K562 (cell line): ENCODE measurements around the gene GRK1. TPM values are rescaled to one million over a fixed set of nuclear protein-coding genes. Genes with fewer than 3 reads are reported as not detected.

ENCODE experiments used
- ATAC-seq: fragments of 200-7000 bp; cut with Tn5 transposase; 3 replicates; pipeline ENCODE4 v1.9.1; 2020; ENCODE audit warnings: moderate library complexity
- BruUV-seq: library from RNA; stranded (reverse); fragments of 400-500 nt; replicated peaks from 2 replicates; lab custom pipeline; 2021; lab: Mats Ljungman, UMichigan
- CTCF ChIA-PET: fragments of 300-600 bp; formaldehyde crosslinking; extraction: SDS; loops from one replicate; lab custom pipeline; 2021; ENCODE audit warnings: low intra/inter-chr PET ratio; lab: Yijun Ruan, JAX
- POLR2A ChIA-PET: fragments of 300-600, 350-650 bp; sonication (Branson Sonifier 250); formaldehyde crosslinking; extraction: SDS; loops from one replicate; lab custom pipeline; 2021; ENCODE audit warnings: antibody characterized with exemption, inconsistent platforms; lab: Yijun Ruan, JAX
- DNase-seq, 4 experiments: peaks; one replicate each; pipeline versions ENCODE4 v3.0.0 to v3.0.0-alpha.2; 2011 to 2018; ENCODE audit warnings: low spot score in 3 of 4, mixed read lengths in 3 of 4; ENCODE audit errors: extremely low read depth in 1 of 4
- FAIRE-seq: peaks from 2 replicates; lab custom pipeline; 2011; peaks lifted over from hg19 to GRCh38; lab: Jason Lieb, UNC
- H2AFZ ChIP-seq: 2 replicates; pipeline ENCODE4 v1.6.0; 2011; ENCODE audit warnings: low read depth, low read length, control low read depth, inconsistent platforms
- H3K27ac ChIP-seq: fragments of 200-600 bp; 3 replicates; pipeline ENCODE4 v1.8.0; 2011; ENCODE audit warnings: low read depth, mild to moderate bottlenecking, control low read depth, inconsistent platforms, low read length, moderate library complexity, mixed read lengths; ENCODE audit errors: extremely low read depth
- H3K27me3 ChIP-seq, 2 experiments: fragments of 300-600 bp in 1 of 2; 2 replicates in 1 of 2; 3 replicates in 1 of 2; pipeline versions ENCODE4 v1.6.0 to v1.8.0; 2011; ENCODE audit warnings: inconsistent platforms in 2 of 2, low read length in 2 of 2, mild to moderate bottlenecking in 1 of 2, mixed read lengths in 1 of 2, moderate library complexity in 1 of 2; ENCODE audit not compliant: control insufficient read depth in 2 of 2, insufficient read depth in 2 of 2
- H3K36me3 ChIP-seq: fragments of 300-600 bp; 3 replicates; pipeline ENCODE4 v1.8.0; 2011; ENCODE audit warnings: mild to moderate bottlenecking, low read length, inconsistent platforms; ENCODE audit not compliant: control insufficient read depth, insufficient read depth
- H3K4me1 ChIP-seq, 2 experiments: fragments of 200-600 bp in 1 of 2; replicated peaks in 1 of 2; 2 replicates in 1 of 2; 3 replicates in 1 of 2; pipeline versions ENCODE4 v1.5.1 to v1.8.0; 2011; ENCODE audit warnings: inconsistent platforms in 2 of 2, low read length in 2 of 2, mild to moderate bottlenecking in 1 of 2, mixed read lengths in 1 of 2, moderate library complexity in 1 of 2; ENCODE audit not compliant: control insufficient read depth in 2 of 2, insufficient read depth in 2 of 2
- H3K4me2 ChIP-seq: 2 replicates; pipeline ENCODE4 v1.6.1; 2011; ENCODE audit warnings: low read length, control low read depth, inconsistent platforms, mixed read lengths; ENCODE audit not compliant: insufficient read depth
- H3K4me3 ChIP-seq: fragments of 200-600 bp; sonication (generic), shearing (Covaris generic); 2 replicates; pipeline ENCODE4 v1.5.1; 2016; ENCODE audit warnings: control low read depth, inconsistent platforms
- H3K79me2 ChIP-seq: fragments of 200-600 bp; 3 replicates; pipeline ENCODE4 v1.8.0; 2011; ENCODE audit warnings: low read length, inconsistent platforms; ENCODE audit not compliant: control insufficient read depth, insufficient read depth
- H3K9ac ChIP-seq, 2 experiments: 2 replicates each; pipeline versions ENCODE4 v1.6.0 to v1.6.1; 2011; ENCODE audit warnings: low read depth in 2 of 2, low read length in 2 of 2, control low read depth in 1 of 2, inconsistent platforms in 1 of 2, mild to moderate bottlenecking in 1 of 2, mixed read lengths in 1 of 2; ENCODE audit not compliant: insufficient read depth in 1 of 2
- H3K9me1 ChIP-seq: one replicate; pipeline ENCODE4 v1.6.0; 2011; ENCODE audit warnings: inconsistent platforms, mild to moderate bottlenecking, low read length, moderate library complexity; ENCODE audit not compliant: control insufficient read depth, insufficient read depth
- H3K9me3 ChIP-seq: replicated peaks from 2 replicates; pipeline ENCODE4 v1.5.1; 2011; ENCODE audit warnings: low read depth, low read length, inconsistent platforms; ENCODE audit not compliant: control insufficient read depth, insufficient read depth
- H4K20me1 ChIP-seq: replicated peaks from 2 replicates; pipeline ENCODE4 v1.6.1; 2011; ENCODE audit warnings: low read length, inconsistent platforms, mixed read lengths; ENCODE audit not compliant: control insufficient read depth, insufficient read depth
- ARHGAP35 ChIP-seq: fragments of 450-650 bp; IDR thresholded peaks from 2 replicates; pipeline ENCODE4 v1.6.1; 2018; ENCODE audit not compliant: partially characterized antibody
- CBFA2T3 ChIP-seq: fragments of 450-650 bp; IDR thresholded peaks from 2 replicates; pipeline ENCODE4 v1.6.1; 2017
- FOXM1 ChIP-seq, 2 experiments: fragments of 450-650 bp in 1 of 2; sonication (generic) in 1 of 2; formaldehyde crosslinking in 1 of 2; IDR thresholded peaks; 2 replicates each; pipeline versions ENCODE4 v1.6.1 to v1.9.0; 2017 to 2022; ENCODE audit warnings: low read depth in 2 of 2, mild to moderate bottlenecking in 2 of 2, missing genetic modification reagents in 1 of 2, moderate library complexity in 1 of 2
- HMG20B ChIP-seq: fragments of 250-450 bp; sonication (Bioruptor Pico); IDR thresholded peaks from 2 replicates; pipeline ENCODE4 v1.5.0; 2021; ENCODE audit warnings: mild to moderate bottlenecking
- MNT ChIP-seq, 2 experiments: fragments of 450-650 bp; conservative IDR thresholded peaks; 2 replicates each; pipeline ENCODE4 v1.6.1; 2017; ENCODE audit warnings: mild to moderate bottlenecking in 2 of 2, moderate library complexity in 2 of 2
- NR0B1 ChIP-seq: fragments of 450-650 bp; IDR thresholded peaks from one replicate; pipeline ENCODE4 v1.6.1; 2018; ENCODE audit warnings: mild to moderate bottlenecking, moderate library complexity; ENCODE audit not compliant: partially characterized antibody
- RBBP5 ChIP-seq: fragments of 200-600 bp; sonication (generic); IDR thresholded peaks from 2 replicates; pipeline ENCODE4 v1.6.1; 2012; ENCODE audit warnings: borderline replicate concordance, mild to moderate bottlenecking, low read length, control low read depth, inconsistent platforms; ENCODE audit not compliant: insufficient read depth, poor library complexity, severe bottlenecking
- TGIF2 ChIP-seq: sonication (generic); formaldehyde crosslinking; IDR thresholded peaks from 2 replicates; pipeline ENCODE4 v1.8.1; 2022; ENCODE audit warnings: mild to moderate bottlenecking, missing genetic modification reagents, moderate library complexity
- THRAP3 ChIP-seq: fragments of 450-650 bp; IDR thresholded peaks from 2 replicates; pipeline ENCODE4 v1.6.1; 2016; ENCODE audit warnings: mild to moderate bottlenecking, inconsistent platforms, borderline replicate concordance
- ZNF165 ChIP-seq: fragments of 250-450 bp; sonication (Bioruptor Pico); IDR thresholded peaks from 2 replicates; pipeline ENCODE4 v1.4.0; 2020; ENCODE audit warnings: borderline replicate concordance
- ZNF197 ChIP-seq: fragments of 200-800 bp; sonication (Bioruptor generic); IDR thresholded peaks from 2 replicates; pipeline ENCODE4 v1.6.1; 2016; ENCODE audit warnings: low read depth, missing genetic modification characterization, missing compliant biosample characterization
- ZNF212 ChIP-seq: fragments of 450-650 bp; formaldehyde crosslinking; IDR thresholded peaks from 2 replicates; pipeline ENCODE4 v1.4.0; 2020; ENCODE audit warnings: mild to moderate bottlenecking
- WGBS: fragments of 100-300 bp; shearing (Covaris generic); methylation state at CpG from one replicate; pipeline ENCODE4 v1.1.6; 2016; ENCODE audit warnings: low coverage, mixed read lengths; ENCODE audit not compliant: insufficient coverage; ENCODE audit errors: missing lambda C conversion rate; 5-methylcytosine and 5-hydroxymethylcytosine counted together
- in situ Hi-C: fragments of 300-500 bp; cut with MboI; formaldehyde crosslinking; loops from 4 replicates; pipeline ENCODE4 v1.15.0; 2018; ENCODE audit warnings: inconsistent platforms, mixed read lengths
- intact Hi-C: fragments of 100-400 bp; cut with micrococcal nuclease; formaldehyde crosslinking; loops from 2 replicates; pipeline ENCODE4 v1.14.2; 2022
- polyA plus RNA-seq, 8 experiments: library from polyadenylated mRNA; depleted of rRNA in 4 of 8; stranded (reverse) in 5 of 8; unstranded in 3 of 8; fragments of >200 nt; fragmentation: Nextera tagmentation in 2 of 8; fragmentation: Illumina TruSeq in 1 of 8; extraction: Ambion mirVana in 2 of 8; extraction: Trizol in 1 of 8; gene quantifications; 2 replicates each; pipeline versions ENCODE4 v1.2.1 to v1.2.3, GENCODE V29; 2011 to 2014; ENCODE audit warnings: inconsistent platforms in 1 of 8, missing spikeins in 1 of 8
- total RNA-seq, 7 experiments: library from RNA; depleted of rRNA in 6 of 7; stranded (reverse); fragments of >200 nt in 6 of 7; fragmentation: Illumina TruSeq in 2 of 7; extraction: Trizol in 2 of 7; gene quantifications; 2 replicates each; pipeline versions ENCODE4 v1.2.1 to v1.2.3, GENCODE V29; 2011 to 2021; ENCODE audit warnings: low replicate concordance in 1 of 7

The GRK1 gene
- total and polyA plus RNA-seq, 9 of the 15 experiments (the other 6 are each of a cell fraction or from before 2014, with no cell fraction given), result 0.09 TPM; not detected in 8

- Histone ChIP-seq H3K4me1 (no peaks in the 10 kb centered on the region), H3K9me3 (no peaks in the 10 kb centered on the region)
- TF ChIP-seq ZNF197 (CRISPR knock-in tag) (no peak), ZNF165 (CRISPR knock-in tag) (no peak), RBBP5 (no peak), FOXM1 (IDR thresholded peaks at IDR 0.05; ENCODE audit: low read depth) (no peak), FOXM1 (CRISPR knock-in tag; IDR thresholded peaks at IDR 0.05; ENCODE audit: low read depth) (no peak), CBFA2T3 (no peak), ARHGAP35 (no peak), TGIF2 (CRISPR knock-in tag) (no peak), MNT (conservative IDR thresholded peaks at IDR 0.05) (no peak), HMG20B (no peak), NR0B1 (no peak), ZNF212 (no peak), THRAP3 (no peak)
- TF ChIP-seq, all 486 proteins: peak for 0
- no peak for DNase-seq
- Histone ChIP-seq H4K20me1 (no peaks in the 10 kb centered on the region), H3K79me2 (peaks cover 45% of the 10 kb centered on the region), H3K4me3 (no peak overlapping the region), H3K36me3 (peaks cover 92% of the 10 kb centered on the region; the same call in 2 of the 3 replicates), H2AFZ (no peak overlapping the region), H3K9ac (no peak overlapping the region), H3K9me1 (no peaks in the 10 kb centered on the region), H3K27ac (no peak overlapping the region), H3K27me3 (no peaks in the 10 kb centered on the region), H3K4me2 (no peak overlapping the region)
- no TSS peak for BruUV-seq
- in situ Hi-C loops (no loop called here), intact Hi-C loops (no loop called here)
- ChIA-PET CTCF (no interaction called here), POLR2A (no interaction called here)
- WGBS, result 99% methylated on average over 8 of the region's 11 CpGs
- ATAC-seq, result no peak
- no peak for FAIRE-seq
These were observed 36.7 kb upstream of the GRK1 start for GRCh38 chr13:113630296-113630695.
